WTC11 (cell line): ENCODE measurements around the gene THBS3. TPM values are rescaled to one million over a fixed set of nuclear protein-coding genes. Genes with fewer than 3 reads are reported as not detected.

Experiments used
- ATAC-seq: fragments of 200-7000 bp; cut with Tn5 transposase; 2 replicates; pipeline ENCODE4 v1.10.0; 2021; ENCODE audit warnings: mild to moderate bottlenecking, moderate library complexity
- CTCF ChIA-PET: fragments of 300-600 bp; sonication (Branson Sonifier 250); formaldehyde crosslinking; loops from one replicate; lab custom pipeline; 2021; ENCODE audit warnings: antibody characterized with exemption; lab: Charles Lee
- POLR2A ChIA-PET: fragments of 350-600 bp; sonication (Branson Sonifier 250); formaldehyde crosslinking; loops from one replicate; lab custom pipeline; 2021; ENCODE audit warnings: antibody characterized with exemption; lab: Charles Lee
- DNase-seq: peaks from one replicate; pipeline ENCODE4 v3.0.0; 2021; ENCODE audit warnings: low spot score
- H3K27ac Mint-ChIP-seq: 2 replicates; pipeline ENCODE4 v1.8.0; 2021; ENCODE audit warnings: mixed read lengths
- H3K27me3 Mint-ChIP-seq: 2 replicates; pipeline ENCODE4 v1.8.0; 2021; ENCODE audit warnings: low read depth, mild to moderate bottlenecking, moderate library complexity, mixed read lengths
- H3K36me3 Mint-ChIP-seq: 2 replicates; pipeline ENCODE4 v1.8.0; 2021; ENCODE audit warnings: mixed read lengths
- H3K4me1 Mint-ChIP-seq: 2 replicates; pipeline ENCODE4 v1.8.0; 2022; ENCODE audit warnings: mixed read lengths
- H3K4me3 Mint-ChIP-seq: 2 replicates; pipeline ENCODE4 v1.8.0; 2021; ENCODE audit warnings: mild to moderate bottlenecking, moderate library complexity, mixed read lengths
- H3K9me3 Mint-ChIP-seq: 2 replicates; pipeline ENCODE4 v1.8.0; 2021; ENCODE audit warnings: mixed read lengths
- ARID4B ChIP-seq: sonication (generic); formaldehyde crosslinking; IDR thresholded peaks from 2 replicates; pipeline ENCODE4 v1.8.0; 2023; ENCODE audit warnings: missing genetic modification reagents, mild to moderate bottlenecking, borderline replicate concordance
- E2F4 ChIP-seq: sonication (generic); formaldehyde crosslinking; IDR thresholded peaks from 2 replicates; pipeline ENCODE4 v1.8.1; 2022; ENCODE audit warnings: low read depth, mild to moderate bottlenecking, moderate library complexity, missing genetic modification reagents, borderline replicate concordance
- FOXK1 ChIP-seq: sonication (generic); formaldehyde crosslinking; IDR thresholded peaks from 2 replicates; pipeline ENCODE4 v1.8.0; 2022; ENCODE audit warnings: mild to moderate bottlenecking, moderate library complexity, missing genetic modification reagents
- GABPB1 ChIP-seq: sonication (generic); formaldehyde crosslinking; IDR thresholded peaks from 2 replicates; pipeline ENCODE4 v1.8.1; 2023; ENCODE audit warnings: mild to moderate bottlenecking, missing genetic modification reagents
- HMGXB4 ChIP-seq: sonication (generic); formaldehyde crosslinking; IDR thresholded peaks from 2 replicates; pipeline ENCODE4 v1.8.1; 2023; ENCODE audit warnings: mild to moderate bottlenecking, moderate library complexity, missing genetic modification reagents
- MYBL2 ChIP-seq: sonication (generic); formaldehyde crosslinking; IDR thresholded peaks from 2 replicates; pipeline ENCODE4 v1.8.1; 2023; ENCODE audit warnings: mild to moderate bottlenecking, moderate library complexity, missing genetic modification reagents
- SP1 ChIP-seq: sonication (generic); formaldehyde crosslinking; conservative IDR thresholded peaks from 2 replicates; pipeline ENCODE4 v1.8.1; 2022; ENCODE audit warnings: missing genetic modification reagents
- TEAD4 ChIP-seq: sonication (generic); formaldehyde crosslinking; IDR thresholded peaks from 2 replicates; pipeline ENCODE4 v1.8.0; 2022; ENCODE audit warnings: mild to moderate bottlenecking, missing genetic modification reagents
- TP53 ChIP-seq: sonication (generic); formaldehyde crosslinking; IDR thresholded peaks from 2 replicates; pipeline ENCODE4 v1.8.1; 2023; ENCODE audit warnings: mild to moderate bottlenecking, missing genetic modification reagents
- ZBTB21 ChIP-seq: sonication (generic); formaldehyde crosslinking; IDR thresholded peaks from 2 replicates; pipeline ENCODE4 v1.8.1; 2023; ENCODE audit warnings: mild to moderate bottlenecking, missing genetic modification reagents, borderline replicate concordance
- ZBTB43 ChIP-seq: sonication (generic); formaldehyde crosslinking; IDR thresholded peaks from 2 replicates; pipeline ENCODE4 v1.8.1; 2023; ENCODE audit warnings: mild to moderate bottlenecking, missing genetic modification reagents
- ZNF121 ChIP-seq: sonication (generic); formaldehyde crosslinking; IDR thresholded peaks from 2 replicates; pipeline ENCODE4 v1.8.0; 2023; ENCODE audit warnings: missing genetic modification reagents
- ZNF317 ChIP-seq: sonication (generic); formaldehyde crosslinking; IDR thresholded peaks from 2 replicates; pipeline ENCODE4 v1.8.1; 2023; ENCODE audit warnings: low read depth, mild to moderate bottlenecking, moderate library complexity, missing genetic modification reagents, borderline replicate concordance
- ZNF423 ChIP-seq: fragments of 250-450 bp; sonication (Bioruptor Pico); IDR thresholded peaks from 2 replicates; pipeline ENCODE4 v2.1.2; 2022; ENCODE audit warnings: mild to moderate bottlenecking, moderate library complexity
- ZNF512 ChIP-seq: sonication (generic); formaldehyde crosslinking; IDR thresholded peaks from 2 replicates; pipeline ENCODE4 v1.8.1; 2022; ENCODE audit warnings: missing genetic modification reagents, borderline replicate concordance
- ZNF532 ChIP-seq: fragments of 250-450 bp; sonication (Bioruptor Pico); IDR thresholded peaks from 2 replicates; pipeline ENCODE4 v1.9.0; 2021; ENCODE audit warnings: mild to moderate bottlenecking, borderline replicate concordance
- total RNA-seq: library from RNA; stranded (reverse); gene quantifications from 3 replicates; pipeline ENCODE4 v1.2.3, GENCODE V29; 2021

The THBS3 gene
- total RNA-seq, 1 experiment from 2014 or later, result 5.3 TPM

- TF ChIP-seq ZBTB43, result peak; percentile 30; the same call in 1 of the 2 replicates
- TF ChIP-seq HMGXB4 (CRISPR knock-in tag), result peak; percentile 10; the same call in 1 of the 2 replicates
- 0 out of 2 replicates have a peak, but pooled peaks have one; percentile 16 for TF ChIP-seq GABPB1 (CRISPR knock-in tag)
- TF ChIP-seq MYBL2, result no peak
- ChIA-PET POLR2A (interaction anchor here (0.7 to 1.4 kb wide), 6 partner anchors 17 to 210 kb away, joined by 3 to 6 read pairs (median 4); no protein-coding TSS in a partner anchor), CTCF (interaction anchor here (0.9 to 6.1 kb wide), 14 partner anchors 18 to 209 kb away, joined by 3 to 48 read pairs (median 4); partner anchors contain the start of genes CLK2, KRTCAP2, MTX1 and THBS3)
- peak; percentile 60 for DNase-seq
- Mint-ChIP-seq H3K27me3 (peaks cover 29% of the 10 kb centered on the region), H3K4me3 (peak overlapping the region; percentile 92), H3K4me1 (peaks cover 25% of the 10 kb centered on the region), H3K27ac (peak overlapping the region; percentile 95), H3K9me3 (no peaks in the 10 kb centered on the region), H3K36me3 (no peaks in the 10 kb centered on the region)
- ATAC-seq, result peak; percentile 29
These were observed 19.2 kb upstream of the THBS3 start for GRCh38 chr1:155226910-155227260.

- peaks cover 25% of the 10 kb centered on the region for H3K4me1 Mint-ChIP-seq
- peak; percentile 41 for ATAC-seq
- peak; percentile 82 for DNase-seq
- peak overlapping the region; percentile 92 for H3K4me3 Mint-ChIP-seq
- no peaks in the 10 kb centered on the region for H3K9me3 Mint-ChIP-seq
- ChIA-PET CTCF (interaction anchor here (0.9 to 6.1 kb wide), 12 partner anchors 17 to 208 kb away, joined by 3 to 48 read pairs (median 4); partner anchors contain the start of genes KRTCAP2, MTX1 and THBS3), POLR2A (interaction anchor here (0.7 to 1.4 kb wide), 5 partner anchors 19 to 209 kb away, joined by 3 to 6 read pairs (median 4); no protein-coding TSS in a partner anchor)
- H3K27ac Mint-ChIP-seq, result peak overlapping the region; percentile 95
- H3K36me3 Mint-ChIP-seq, result no peaks in the 10 kb centered on the region
- peaks cover 28% of the 10 kb centered on the region for H3K27me3 Mint-ChIP-seq
- TF ChIP-seq FOXK1 (CRISPR knock-in tag), result no peak
- no peak for TF ChIP-seq ZNF532 (CRISPR knock-in tag)
- TF ChIP-seq ZNF317 (CRISPR knock-in tag), result no peak
- no peak for TF ChIP-seq TEAD4 (CRISPR knock-in tag)
- TF ChIP-seq E2F4 (CRISPR knock-in tag), result no peak
- no peak for TF ChIP-seq ZBTB21
- no peak for TF ChIP-seq ZNF121 (CRISPR knock-in tag)
- peak; percentile 89; the same call in 1 of the 2 replicates for TF ChIP-seq ZNF512
- no peak for TF ChIP-seq ARID4B (CRISPR knock-in tag)
- no peak for TF ChIP-seq SP1 (CRISPR knock-in tag)
- no peak for TF ChIP-seq ZNF423 (CRISPR knock-in tag)
- no peak for TF ChIP-seq TP53
These were observed 18.7 kb upstream of the THBS3 start for GRCh38 chr1:155226188-155226909.
